Activated CD4-positive, alpha-beta T cell treated with anti-CD3 and anti-CD28 coated beads for 36 hours (primary cell): Measurements from ENCODE around the gene SAFB. TPM values are rescaled to one million over a fixed set of nuclear protein-coding genes. Genes with fewer than 3 reads are reported as not detected.

Experiments
- ATAC-seq: fragments of 200-7000 bp; cut with Tn5 transposase; one replicate; pipeline ENCODE4 v1.10.0; 2021; ENCODE audit warnings: mild to moderate bottlenecking, moderate library complexity
- CTCF ChIA-PET: fragments of 350-600 bp; sonication (Branson Sonifier 250); formaldehyde crosslinking; loops from one replicate; lab custom pipeline; 2021; ENCODE audit warnings: antibody characterized with exemption; lab: Charles Lee
- POLR2A ChIA-PET: fragments of 350-600 bp; sonication (Branson Sonifier 250); formaldehyde crosslinking; loops from one replicate; lab custom pipeline; 2021; ENCODE audit warnings: antibody characterized with exemption, inconsistent platforms; lab: Charles Lee
- DNase-seq: peaks from one replicate; pipeline ENCODE4 v3.0.0-alpha.2; 2020
- H3K27ac Mint-ChIP-seq: one replicate; pipeline ENCODE4 v1.8.0; 2021; ENCODE audit warnings: mixed read lengths
- H3K27me3 Mint-ChIP-seq: one replicate; pipeline ENCODE4 v1.8.0; 2021; ENCODE audit warnings: mixed read lengths
- H3K36me3 Mint-ChIP-seq: one replicate; pipeline ENCODE4 v1.8.0; 2021; ENCODE audit warnings: low read depth, mixed read lengths
- H3K4me1 Mint-ChIP-seq: one replicate; pipeline ENCODE4 v1.8.0; 2021; ENCODE audit warnings: mixed read lengths
- H3K4me3 Mint-ChIP-seq: one replicate; pipeline ENCODE4 v1.8.0; 2021; ENCODE audit warnings: mild to moderate bottlenecking, moderate library complexity, mixed read lengths
- H3K9me3 Mint-ChIP-seq: one replicate; pipeline ENCODE4 v1.8.0; 2021; ENCODE audit warnings: low read depth, mixed read lengths
- intact Hi-C, 2 experiments: fragments of 100-400 bp; cut with DNase I in 1 of 2; cut with micrococcal nuclease in 1 of 2; formaldehyde crosslinking; loops; one replicate each; pipeline versions ENCODE4 v1.14.2 to v1.15.1; 2022 to 2024; cut with DNase I, micrococcal nuclease
- total RNA-seq, 2 experiments: library from RNA; stranded (reverse); gene quantifications; one replicate each; pipeline ENCODE4 v1.2.3, GENCODE V29; 2021

SAFB gene
- total RNA-seq, 2 experiments from 2014 or later: 100 to 118 TPM

DNA sequence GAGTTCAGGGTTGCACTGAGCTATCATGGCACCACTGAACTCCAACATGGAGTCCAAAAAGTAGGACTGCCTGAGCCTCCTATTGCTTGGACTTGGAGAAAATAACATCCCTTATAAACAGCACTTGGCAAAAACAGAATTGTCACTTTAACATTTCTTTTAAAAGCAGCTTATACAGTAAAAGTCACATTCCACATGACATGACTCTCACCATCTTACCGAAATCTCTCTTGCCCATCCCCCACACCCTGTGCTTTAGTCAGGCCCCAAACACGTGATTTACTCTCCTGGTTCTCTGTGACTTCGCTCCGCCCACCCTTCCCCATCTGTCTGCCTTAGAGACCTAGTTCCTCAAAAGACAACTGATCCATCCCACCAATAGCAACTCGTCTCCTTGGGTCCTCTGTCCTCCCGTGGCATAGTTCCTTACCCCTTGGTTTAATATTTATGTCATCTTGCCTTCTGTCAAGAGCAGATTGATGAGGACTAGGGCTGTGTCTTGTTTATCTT, 4.6 kb downstream of the SAFB start:
- Mint-ChIP-seq H3K4me1 (peaks cover 76% of the 10 kb centered on the region), H3K4me3 (peak overlapping the region; percentile 25), H3K36me3 (peaks cover 80% of the 10 kb centered on the region), H3K27ac (peak overlapping the region; percentile 34), H3K9me3 (no peaks in the 10 kb centered on the region), H3K27me3 (no peaks in the 10 kb centered on the region)
- ATAC-seq (no peak), DNase-seq (peak; percentile 78)
- POLR2A ChIA-PET: interaction anchor here (0.6 to 0.8 kb wide), 2 partner anchors 59 to 335 kb away, joined by 5 to 8 read pairs; no protein-coding TSS in a partner anchor
- CTCF ChIA-PET: interaction anchor here (1.1 to 1.4 kb wide), 2 partner anchors 10 to 62 kb away, joined by 3 read pairs; partner anchors contain the start of gene RPL36
- intact Hi-C loops: loop anchor here in 1 of 2 experiments (10.0 kb wide), 1 partner anchor 747 kb away; the partner anchor contains the start of genes ALKBH7 and PSPN

DNA sequence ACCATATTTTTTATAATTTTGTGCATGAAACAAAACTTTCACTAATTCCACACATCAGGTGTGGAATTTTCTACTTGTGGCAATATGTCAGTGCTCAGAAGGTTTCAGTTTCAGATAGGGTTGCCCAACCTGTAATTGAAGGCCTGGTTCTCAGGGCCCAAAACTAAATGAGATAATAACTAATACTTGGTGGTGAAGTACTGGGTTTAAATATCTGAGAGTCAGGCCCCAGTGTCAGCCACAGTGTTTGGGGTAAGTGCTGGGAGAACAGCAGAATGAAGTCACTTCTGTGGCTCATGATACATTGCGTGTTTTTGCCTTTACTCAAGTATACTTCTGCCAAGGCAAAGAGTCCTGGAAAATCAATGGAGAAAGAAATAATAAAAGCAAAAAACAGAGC, 5.6 kb downstream of the SAFB start:
- Mint-ChIP-seq H3K27ac (peak overlapping the region; percentile 39), H3K27me3 (no peaks in the 10 kb centered on the region), H3K9me3 (no peaks in the 10 kb centered on the region), H3K4me3 (no peak overlapping the region), H3K36me3 (peaks cover 81% of the 10 kb centered on the region), H3K4me1 (peaks cover 85% of the 10 kb centered on the region)
- ChIA-PET CTCF (no interaction called here), POLR2A (no interaction called here)
- DNase-seq (no peak), ATAC-seq (no peak)
- intact Hi-C loops: loop anchor here in 1 of 2 experiments (10.0 kb wide), 1 partner anchor 746 kb away; the partner anchor contains the start of genes ALKBH7 and PSPN

DNA sequence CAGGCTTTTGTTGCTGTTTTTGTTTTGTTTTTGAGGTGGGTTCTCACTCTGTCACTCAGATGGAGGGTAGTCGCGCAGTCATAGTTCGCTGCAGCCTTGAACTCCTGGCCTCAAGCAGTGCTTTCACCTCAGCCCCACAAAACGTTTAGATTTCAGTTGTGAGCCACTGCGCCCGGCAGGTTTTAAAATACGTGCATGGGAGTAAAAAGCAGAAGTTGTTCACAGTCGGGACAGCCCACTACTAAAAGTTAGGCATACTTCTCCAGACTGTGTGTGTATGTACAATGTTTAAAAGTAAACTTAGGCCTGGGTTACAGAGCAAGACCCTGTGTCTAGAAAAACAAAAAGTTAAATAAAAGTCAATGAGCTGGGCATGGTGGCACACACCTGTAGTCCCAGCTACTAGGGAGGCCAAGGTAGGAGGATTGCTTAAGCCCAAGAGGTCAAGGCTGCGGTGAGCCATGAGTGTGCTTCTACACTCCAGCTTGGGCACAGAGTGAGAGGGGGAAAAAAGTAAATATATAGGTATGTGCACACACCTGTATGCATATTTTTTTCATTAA, 6.1 kb downstream of the SAFB start:
- Mint-ChIP-seq H3K27me3 (no peaks in the 10 kb centered on the region), H3K4me3 (peak overlapping the region; percentile 15), H3K9me3 (no peaks in the 10 kb centered on the region), H3K27ac (peak overlapping the region; percentile 51), H3K36me3 (peaks cover 77% of the 10 kb centered on the region), H3K4me1 (peaks cover 87% of the 10 kb centered on the region)
- ATAC-seq (no peak), DNase-seq (no peak)
- ChIA-PET CTCF (interaction anchor here (0.8 kb wide), 1 partner anchor 49 kb away, joined by 3 read pairs; no protein-coding TSS in a partner anchor), POLR2A (no interaction called here)
- intact Hi-C loops: loop anchor here in 1 of 2 experiments (10.0 kb wide), 1 partner anchor 746 kb away; the partner anchor contains the start of genes ALKBH7 and PSPN

DNA sequence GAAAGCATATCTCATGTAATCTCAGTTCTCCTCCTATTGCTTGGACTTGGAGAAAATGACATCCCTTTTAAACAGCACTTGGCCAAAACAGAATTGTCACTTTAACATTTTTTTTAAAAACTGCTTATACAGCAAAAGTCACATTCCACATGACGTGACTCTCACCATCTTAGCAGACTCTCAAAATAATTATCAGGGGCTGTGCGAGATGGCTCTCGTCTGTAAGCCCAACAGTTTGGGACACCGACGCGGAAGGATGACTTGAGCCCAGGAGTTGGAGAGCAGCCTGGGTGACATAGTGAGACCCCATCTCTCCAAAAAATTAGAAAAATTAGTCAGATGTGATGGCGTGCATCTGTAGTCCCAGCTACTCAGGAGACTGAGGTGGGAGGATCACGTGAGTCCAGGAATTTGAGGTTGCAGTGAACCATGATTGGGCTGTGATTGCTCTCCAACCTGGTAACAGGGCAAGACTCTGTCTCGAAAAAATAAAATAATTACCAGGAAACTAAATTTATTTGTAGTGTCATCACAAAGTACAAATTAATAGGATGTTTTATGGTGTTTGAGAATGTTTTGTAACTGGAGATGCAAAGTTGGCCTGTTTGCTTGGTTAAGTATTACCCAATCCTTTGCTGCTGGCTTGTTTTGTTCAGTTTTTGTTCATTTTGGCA, 8.8 kb downstream of the SAFB start:
- Mint-ChIP-seq H3K4me1 (peaks cover 76% of the 10 kb centered on the region), H3K36me3 (peaks cover 58% of the 10 kb centered on the region), H3K27ac (no peak overlapping the region)

DNA sequence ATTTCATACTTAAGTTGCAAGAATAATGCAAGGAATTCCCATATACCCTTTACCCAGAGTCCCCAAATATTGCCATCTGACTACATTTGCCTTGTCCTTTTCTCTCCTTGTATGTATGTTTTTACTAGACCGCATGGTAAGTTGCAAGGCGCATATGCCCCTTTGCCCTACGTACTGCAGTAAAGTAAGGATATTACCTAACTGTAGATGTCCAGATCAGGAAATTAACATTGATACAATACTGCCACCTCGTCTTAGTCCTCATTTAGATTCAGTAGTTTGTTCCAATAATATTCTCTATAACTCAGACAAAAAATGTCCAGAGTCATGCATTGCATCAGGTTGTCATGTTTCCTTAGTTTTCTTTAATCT, 9.3 kb downstream of the SAFB start:
- POLR2A ChIA-PET: no interaction called here
- Mint-ChIP-seq H3K4me3 (no peak overlapping the region), H3K36me3 (peaks cover 54% of the 10 kb centered on the region), H3K27ac (no peak overlapping the region), H3K27me3 (no peaks in the 10 kb centered on the region), H3K9me3 (no peaks in the 10 kb centered on the region), H3K4me1 (peaks cover 71% of the 10 kb centered on the region)
- intact Hi-C loops: no loop called here
- DNase-seq (no peak), ATAC-seq (no peak)
- CTCF ChIA-PET: interaction anchor here (0.6 kb wide), 1 partner anchor 998 kb away, joined by 4 read pairs; no protein-coding TSS in a partner anchor

More for the DNA sequence above, 8.8 kb downstream of the SAFB start:
- ATAC-seq (no peak), DNase-seq (no peak)
- H3K4me3 Mint-ChIP-seq: no peak overlapping the region
- CTCF ChIA-PET: interaction anchor here (0.6 kb wide), 1 partner anchor 997 kb away, joined by 4 read pairs; no protein-coding TSS in a partner anchor
- POLR2A ChIA-PET: interaction anchor here (1.1 kb wide), 1 partner anchor 13 kb away, joined by 4 read pairs; no protein-coding TSS in a partner anchor
- intact Hi-C loops: no loop called here
- no peaks in the 10 kb centered on the region for H3K27me3 Mint-ChIP-seq
- H3K9me3 Mint-ChIP-seq: no peaks in the 10 kb centered on the region

DNA sequence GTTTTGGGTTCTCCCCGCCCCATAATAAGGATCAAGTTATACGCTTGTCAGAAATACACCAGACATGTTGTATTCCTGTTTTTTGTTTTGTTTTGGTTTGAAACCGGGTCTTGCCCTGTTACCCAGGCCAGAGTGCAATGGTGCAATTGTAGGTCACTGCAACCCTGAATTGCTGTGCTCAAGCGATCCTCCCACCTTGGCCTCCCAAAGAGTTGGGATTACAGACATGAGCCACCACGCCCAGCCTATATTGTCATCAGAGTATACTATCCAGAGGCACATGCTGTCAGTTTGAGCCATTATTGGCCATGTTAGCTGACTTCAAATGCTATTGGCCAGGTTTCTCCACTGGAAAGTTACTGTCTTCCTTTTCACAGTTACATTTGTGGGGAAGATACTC, 9.8 kb downstream of the SAFB start:
- Mint-ChIP-seq H3K9me3 (no peaks in the 10 kb centered on the region), H3K4me1 (peaks cover 71% of the 10 kb centered on the region), H3K4me3 (no peak overlapping the region), H3K27me3 (no peaks in the 10 kb centered on the region), H3K27ac (no peak overlapping the region), H3K36me3 (peaks cover 53% of the 10 kb centered on the region)
- POLR2A ChIA-PET: interaction anchor here (0.7 kb wide), 1 partner anchor 740 kb away, joined by 3 read pairs; the partner anchor contains the start of gene ALKBH7
- intact Hi-C loops: no loop called here
- CTCF ChIA-PET: no interaction called here
- DNase-seq (no peak), ATAC-seq (no peak)

DNA sequence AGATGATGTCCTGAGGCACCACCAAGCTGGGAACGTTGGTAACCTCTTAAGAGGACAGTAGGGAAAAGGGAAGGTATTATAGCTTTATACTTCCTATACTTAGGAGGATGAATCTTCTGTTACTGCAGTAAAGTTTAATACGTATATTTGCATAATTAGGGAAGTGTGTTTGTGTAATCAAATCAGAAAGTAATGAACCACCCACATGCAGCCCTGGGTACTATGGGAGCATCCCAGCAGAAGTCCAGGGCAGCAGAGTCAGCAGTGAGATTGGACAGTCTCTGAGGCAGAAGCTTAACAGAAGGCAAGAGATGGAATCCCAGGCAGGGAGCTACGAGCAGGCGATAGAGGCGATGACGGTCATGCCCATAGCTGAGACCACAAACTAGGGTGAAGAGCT, 12.5 kb downstream of the SAFB start:
- no peak for DNase-seq
- no peak for ATAC-seq
- intact Hi-C loops: no loop called here
- Mint-ChIP-seq H3K36me3 (peaks cover 38% of the 10 kb centered on the region), H3K27ac (no peak overlapping the region), H3K9me3 (no peaks in the 10 kb centered on the region), H3K4me1 (peaks cover 50% of the 10 kb centered on the region), H3K4me3 (no peak overlapping the region), H3K27me3 (no peaks in the 10 kb centered on the region)
- CTCF ChIA-PET: interaction anchor here (1.3 kb wide), 1 partner anchor 11 kb away, joined by 3 read pairs; no protein-coding TSS in a partner anchor
- POLR2A ChIA-PET: no interaction called here

DNA sequence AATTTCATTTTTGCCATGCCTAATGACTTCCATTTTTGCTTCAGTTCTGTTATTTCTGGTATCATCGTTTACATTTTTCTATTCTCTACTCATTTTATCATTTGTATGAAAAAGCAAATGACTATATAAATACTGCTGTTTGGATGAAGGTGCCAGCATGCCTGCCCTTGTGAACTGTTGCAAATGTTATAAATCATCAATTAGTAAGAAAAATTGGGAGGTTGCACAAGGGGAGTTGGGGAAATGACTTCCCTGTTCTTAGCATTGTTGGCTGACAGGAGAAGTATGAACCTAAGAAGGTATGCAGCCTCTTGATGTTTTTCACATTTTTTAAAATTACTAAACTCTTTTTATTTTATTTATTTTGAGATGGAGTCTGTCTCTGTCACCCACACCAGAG, 15.1 kb downstream of the SAFB start:
- Mint-ChIP-seq H3K27ac (peak overlapping the region; percentile 8), H3K27me3 (no peaks in the 10 kb centered on the region)
- POLR2A ChIA-PET: no interaction called here

DNA sequence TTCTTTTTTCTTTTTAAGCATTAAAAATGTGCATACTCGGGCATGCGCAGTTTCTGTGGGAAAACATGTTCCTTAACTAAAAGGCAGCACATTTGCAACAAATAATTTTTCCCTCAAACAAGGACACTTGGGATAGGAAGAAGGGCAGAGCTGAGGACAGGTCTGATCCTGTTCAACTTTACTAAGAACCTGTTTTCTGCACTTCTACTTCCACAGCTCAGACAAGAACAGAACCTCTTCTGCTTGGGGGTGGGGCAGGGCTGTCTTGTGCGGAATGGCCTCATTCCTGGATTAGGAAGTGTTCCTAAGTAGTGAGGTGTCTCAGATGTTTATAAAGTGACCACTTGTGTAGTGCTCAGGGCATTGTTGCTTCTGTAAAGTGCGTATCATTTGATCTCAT, 18.3 kb downstream of the SAFB start:
- Mint-ChIP-seq H3K36me3 (peaks cover 53% of the 10 kb centered on the region), H3K4me1 (peaks cover 22% of the 10 kb centered on the region), H3K9me3 (no peaks in the 10 kb centered on the region), H3K4me3 (no peak overlapping the region), H3K27ac (peak overlapping the region; percentile 2), H3K27me3 (no peaks in the 10 kb centered on the region)
- POLR2A ChIA-PET: no interaction called here
- CTCF ChIA-PET: interaction anchor here (0.7 kb wide), 1 partner anchor 9 kb away, joined by 3 read pairs; no protein-coding TSS in a partner anchor
- DNase-seq (no peak), ATAC-seq (no peak)
- intact Hi-C loops: no loop called here

More for the DNA sequence above, 15.1 kb downstream of the SAFB start:
- DNase-seq (no peak), ATAC-seq (no peak)
- Mint-ChIP-seq H3K36me3 (peaks cover 40% of the 10 kb centered on the region), H3K4me1 (peaks cover 35% of the 10 kb centered on the region), H3K4me3 (no peak overlapping the region), H3K9me3 (no peaks in the 10 kb centered on the region)
- intact Hi-C loops: no loop called here
- CTCF ChIA-PET: interaction anchor here (0.9 kb wide), 1 partner anchor 11 kb away, joined by 3 read pairs; no protein-coding TSS in a partner anchor

DNA sequence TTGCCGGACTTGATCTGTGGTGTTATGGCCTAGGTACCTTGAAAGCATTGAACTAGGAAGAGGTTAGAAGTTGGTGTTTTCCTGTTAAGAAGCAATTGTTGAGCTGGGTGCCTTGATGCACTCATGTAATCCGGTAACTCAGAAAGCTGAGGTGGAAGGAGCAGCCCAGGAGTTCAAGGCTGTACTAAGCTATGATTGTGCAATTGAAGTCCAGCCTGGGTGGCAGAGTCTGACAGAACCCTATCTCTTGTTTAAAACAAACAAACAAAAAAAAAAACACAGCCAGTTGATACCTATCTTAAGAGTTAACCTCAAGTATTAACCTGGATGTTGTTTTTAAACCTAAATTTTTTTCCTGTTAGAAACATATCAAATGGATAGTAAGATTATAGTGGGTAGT, 19.3 kb downstream of the SAFB start:
- no peak for DNase-seq
- Mint-ChIP-seq H3K27ac (no peak overlapping the region), H3K4me3 (no peak overlapping the region), H3K9me3 (no peaks in the 10 kb centered on the region), H3K4me1 (peaks cover 22% of the 10 kb centered on the region), H3K27me3 (no peaks in the 10 kb centered on the region), H3K36me3 (peaks cover 62% of the 10 kb centered on the region)
- intact Hi-C loops: no loop called here
- ChIA-PET CTCF (interaction anchor here (0.7 kb wide), 1 partner anchor 20 kb away, joined by 3 read pairs; the partner anchor contains the start of genes SAFB and SAFB2), POLR2A (no interaction called here)
- no peak for ATAC-seq

DNA sequence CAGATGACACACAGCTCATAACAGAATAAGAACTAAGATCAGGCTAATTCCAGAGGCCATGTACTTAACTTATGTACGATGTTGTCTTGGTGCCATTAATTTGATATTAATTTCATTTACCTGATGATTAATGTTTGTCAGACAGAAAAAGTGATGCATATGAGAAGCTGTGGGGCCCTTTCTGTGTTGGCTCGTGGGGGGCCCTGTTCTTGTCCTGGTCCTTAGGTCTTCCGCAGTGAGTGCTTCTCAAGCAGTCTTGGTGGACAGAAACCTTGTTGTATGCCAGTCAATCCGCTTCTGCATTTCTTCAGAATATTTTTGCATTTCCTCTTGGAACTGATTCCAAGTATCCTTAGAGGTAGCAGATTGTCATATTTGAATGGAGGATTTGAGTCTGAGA, 20.2 kb downstream of the SAFB start:
- ATAC-seq: no peak
- Mint-ChIP-seq H3K36me3 (peaks cover 63% of the 10 kb centered on the region), H3K27ac (no peak overlapping the region), H3K27me3 (no peaks in the 10 kb centered on the region), H3K4me3 (no peak overlapping the region), H3K4me1 (peaks cover 15% of the 10 kb centered on the region), H3K9me3 (no peaks in the 10 kb centered on the region)
- CTCF ChIA-PET: no interaction called here
- intact Hi-C loops: no loop called here
- no peak for DNase-seq
- POLR2A ChIA-PET: no interaction called here
